SK-N-SH (cell line): ENCODE results near the gene CENPF.

Experiments used
- CTCF ChIP-seq: fragments of 200-600 bp; sonication (generic); IDR thresholded peaks from 2 replicates; pipeline ENCODE4 v1.6.1; 2017; ENCODE audit warnings: antibody characterized with exemption, mild to moderate bottlenecking, moderate library complexity
- POLR2AphosphoS5 ChIP-seq: IDR thresholded peaks from 2 replicates; pipeline ENCODE4 v1.6.1; 2012; ENCODE audit warnings: low read depth, low read length
- TEAD4 ChIP-seq: IDR thresholded peaks from 2 replicates; pipeline ENCODE4 v1.4.0; 2012; ENCODE audit warnings: mild to moderate bottlenecking, borderline replicate concordance; ENCODE audit not compliant: insufficient read depth

- TF ChIP-seq POLR2AphosphoS5 (no peak), TEAD4 (no peak), CTCF (no peak)
Measured at GRCh38 chr1:214634267-214634666, 31.3 kb downstream of the CENPF start.
